ENCODE results near the gene DGCR2.

Gene DGCR2

DNA sequence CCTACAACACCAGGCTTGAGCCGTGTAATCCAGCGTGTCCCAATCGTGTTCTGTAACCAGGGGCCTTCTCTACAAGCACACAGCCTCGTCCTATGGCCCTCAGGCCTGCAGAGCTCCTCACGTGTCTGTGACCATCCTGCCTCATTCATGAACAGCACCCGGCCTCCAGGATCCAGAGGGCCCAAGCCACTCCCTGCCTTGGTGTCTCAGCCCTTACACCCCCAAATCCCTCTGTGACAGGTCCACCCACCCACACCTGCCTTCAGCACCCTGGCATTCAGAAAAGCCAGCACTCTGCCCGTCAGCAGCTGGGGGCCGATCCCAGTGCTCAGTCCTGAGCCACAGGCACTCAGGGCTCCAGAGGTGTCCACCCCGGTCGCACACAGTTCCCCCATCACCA lies 14.7 kb upstream of the DGCR2 start:
- no peak for DNase-seq (ENCODE audit: low read depth in 2 of 2)
- H3K4me3 ChIP-seq (replicated peaks in 1 of 2; ENCODE audit: low read depth in 2 of 2, low read length in 2 of 2), result no peak overlapping the region
- TF ChIP-seq, protein P1, sequence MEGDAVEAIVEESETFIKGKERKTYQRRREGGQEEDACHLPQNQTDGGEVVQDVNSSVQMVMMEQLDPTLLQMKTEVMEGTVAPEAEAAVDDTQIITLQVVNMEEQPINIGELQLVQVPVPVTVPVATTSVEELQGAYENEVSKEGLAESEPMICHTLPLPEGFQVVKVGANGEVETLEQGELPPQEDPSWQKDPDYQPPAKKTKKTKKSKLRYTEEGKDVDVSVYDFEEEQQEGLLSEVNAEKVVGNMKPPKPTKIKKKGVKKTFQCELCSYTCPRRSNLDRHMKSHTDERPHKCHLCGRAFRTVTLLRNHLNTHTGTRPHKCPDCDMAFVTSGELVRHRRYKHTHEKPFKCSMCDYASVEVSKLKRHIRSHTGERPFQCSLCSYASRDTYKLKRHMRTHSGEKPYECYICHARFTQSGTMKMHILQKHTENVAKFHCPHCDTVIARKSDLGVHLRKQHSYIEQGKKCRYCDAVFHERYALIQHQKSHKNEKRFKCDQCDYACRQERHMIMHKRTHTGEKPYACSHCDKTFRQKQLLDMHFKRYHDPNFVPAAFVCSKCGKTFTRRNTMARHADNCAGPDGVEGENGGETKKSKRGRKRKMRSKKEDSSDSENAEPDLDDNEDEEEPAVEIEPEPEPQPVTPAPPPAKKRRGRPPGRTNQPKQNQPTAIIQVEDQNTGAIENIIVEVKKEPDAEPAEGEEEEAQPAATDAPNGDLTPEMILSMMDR (IDR thresholded peaks at IDR 0.05; ENCODE audit: low read depth, low read length), result no peak

- no peak for DNase-seq (ENCODE audit: low read depth in 2 of 2)
- H3K4me3 ChIP-seq (replicated peaks in 1 of 2; ENCODE audit: low read depth in 2 of 2, low read length in 2 of 2), result no peak overlapping the region
- TF ChIP-seq, protein P1 (IDR thresholded peaks at IDR 0.05; ENCODE audit: low read depth, low read length), result no peak
Observed at GRCh38 chr22:19134874-19135273, 12.7 kb upstream of the DGCR2 start.

GRCh38 chr22:19134176-19134831 lies 12.1 kb upstream of the DGCR2 start:
- no peak for DNase-seq (ENCODE audit: low read depth in 2 of 2)
- H3K4me3 ChIP-seq (replicated peaks in 1 of 2; ENCODE audit: low read depth in 2 of 2, low read length in 2 of 2), result no peak overlapping the region
- TF ChIP-seq, protein P1 (IDR thresholded peaks at IDR 0.05; ENCODE audit: low read depth, low read length), result no peak

- DNase-seq (ENCODE audit: low read depth in 2 of 2), result no peak
- no peak overlapping the region for H3K4me3 ChIP-seq (replicated peaks in 1 of 2; ENCODE audit: low read depth in 2 of 2, low read length in 2 of 2)
- TF ChIP-seq, protein P1 (IDR thresholded peaks at IDR 0.05; ENCODE audit: low read depth, low read length), result no peak
Observed at GRCh38 chr22:19133561-19133960, 11.3 kb upstream of the DGCR2 start.

GRCh38 chr22:19132693-19133400 lies 10.6 kb upstream of the DGCR2 start:
- no peak overlapping the region for H3K4me3 ChIP-seq (replicated peaks in 1 of 2; ENCODE audit: low read depth in 2 of 2, low read length in 2 of 2)
- TF ChIP-seq, protein P1 (IDR thresholded peaks at IDR 0.05; ENCODE audit: low read depth, low read length), result no peak
- DNase-seq (ENCODE audit: low read depth in 2 of 2), result no peak

GRCh38 chr22:19132153-19132552 lies 9.9 kb upstream of the DGCR2 start:
- TF ChIP-seq, protein P1 (IDR thresholded peaks at IDR 0.05; ENCODE audit: low read depth, low read length), result no peak
- no peak for DNase-seq (ENCODE audit: low read depth in 2 of 2)

More at GRCh38 chr22:19132153-19132552, 9.9 kb upstream of the DGCR2 start:
- H3K4me3 ChIP-seq (replicated peaks in 1 of 2; ENCODE audit: low read depth in 2 of 2, low read length in 2 of 2), result no peak overlapping the region
